8988T (cell line): ENCODE results near the gene ZBTB48.

Experiments
- DNase-seq: peaks from one replicate; pipeline ENCODE4 v3.0.0; 2011

Gene ZBTB48

GRCh38 chr1:6574025-6574620 lies 5.7 kb upstream of the ZBTB48 start:
- DNase-seq, result peak; percentile 1

- DNase-seq, result peak; percentile 14
Observed at GRCh38 chr1:6574818-6575217, 5.0 kb upstream of the ZBTB48 start.

GRCh38 chr1:6577831-6578525 lies 1.8 kb upstream of the ZBTB48 start:
- DNase-seq, result no peak

GRCh38 chr1:6578624-6579373 lies 995 bp upstream of the ZBTB48 start:
- DNase-seq, result no peak

GRCh38 chr1:6580119-6580592 lies 362 bp downstream of the ZBTB48 start:
- no peak for DNase-seq

GRCh38 chr1:6580593-6581409 lies 1.0 kb downstream of the ZBTB48 start:
- DNase-seq, result peak; percentile 45

GRCh38 chr1:6581561-6582305 lies 1.9 kb downstream of the ZBTB48 start:
- peak; percentile 7 for DNase-seq

GRCh38 chr1:6582370-6582769 lies 2.6 kb downstream of the ZBTB48 start:
- DNase-seq, result no peak

GRCh38 chr1:6584126-6585080 lies 4.6 kb downstream of the ZBTB48 start:
- DNase-seq, result no peak

GRCh38 chr1:6585081-6585722 lies 5.4 kb downstream of the ZBTB48 start:
- no peak for DNase-seq

GRCh38 chr1:6585841-6586240 lies 6.0 kb downstream of the ZBTB48 start:
- no peak for DNase-seq

- DNase-seq, result no peak
Observed at GRCh38 chr1:6586404-6586816, 6.6 kb downstream of the ZBTB48 start.

- no peak for DNase-seq
Observed at GRCh38 chr1:6587261-6588005, 7.6 kb downstream of the ZBTB48 start.

- no peak for DNase-seq
Observed at GRCh38 chr1:6588128-6588892, 8.5 kb downstream of the ZBTB48 start.

- no peak for DNase-seq
Observed at GRCh38 chr1:6588893-6589520, 9.2 kb downstream of the ZBTB48 start.

- DNase-seq, result no peak
Observed at GRCh38 chr1:6590046-6590445, 10.3 kb downstream of the ZBTB48 start.

GRCh38 chr1:6591222-6591621 lies 11.4 kb downstream of the ZBTB48 start:
- no peak for DNase-seq

GRCh38 chr1:6591644-6592043 lies 11.8 kb downstream of the ZBTB48 start:
- DNase-seq, result no peak

- DNase-seq, result no peak
Observed at GRCh38 chr1:6592441-6592840, 12.6 kb downstream of the ZBTB48 start.
